B cell (primary cell): ENCODE measurements around the gene EVI5L. TPM values are rescaled to one million over a fixed set of nuclear protein-coding genes. Genes with fewer than 3 reads are reported as not detected.
A peak's percentile ranks its signal among the peaks of the same experiment; 100 is the strongest.

Experiments used
- ATAC-seq: fragments of 200-7000 bp; cut with Tn5 transposase; one replicate; pipeline ENCODE4 v1.10.0; 2021; ENCODE audit warnings: low read depth, mild to moderate bottlenecking, moderate number of reproducible peaks, moderate library complexity
- CTCF ChIA-PET: fragments of 350-600 bp; sonication (Branson Sonifier 250); formaldehyde crosslinking; loops from one replicate; lab custom pipeline; 2021; ENCODE audit warnings: antibody characterized with exemption, inconsistent platforms; lab: Charles Lee
- POLR2A ChIA-PET: fragments of 350-600 bp; sonication (Branson Sonifier 250); formaldehyde crosslinking; loops from one replicate; lab custom pipeline; 2021; ENCODE audit warnings: antibody characterized with exemption; lab: Charles Lee
- DNase-seq: peaks from one replicate; pipeline ENCODE4 v3.0.0; 2013
- H2AFZ ChIP-seq: 2 replicates; pipeline ENCODE4 v1.6.1; 2012; ENCODE audit warnings: mild to moderate bottlenecking, low read depth, low read length; ENCODE audit not compliant: insufficient read depth, poor library complexity, severe bottlenecking
- H3K27ac ChIP-seq, 2 donors: 1 replicate in 1 of 2; 2 replicates in 1 of 2; pipeline ENCODE4 v1.5.1; 2012 to 2013; ENCODE audit warnings: low read length in 2 of 2, mild to moderate bottlenecking in 2 of 2, moderate library complexity in 1 of 2
- H3K27me3 ChIP-seq, 4 experiments: fragments of 200-600 bp in 1 of 4; sonication (generic) in 1 of 4; replicated peaks in 1 of 4; 1 replicate in 2 of 4; 2 replicates in 2 of 4; pipeline versions ENCODE4 v1.6.1 to v1.7.0; 2013 to 2016; ENCODE audit warnings: low read length in 3 of 4, mild to moderate bottlenecking in 2 of 4, mixed read lengths in 1 of 4, moderate library complexity in 1 of 4; ENCODE audit not compliant: insufficient read depth in 4 of 4, control insufficient read depth in 3 of 4; ENCODE audit errors: control extremely low read depth in 1 of 4
- H3K36me3 ChIP-seq, 2 experiments: replicated peaks in 1 of 2; 1 replicate in 1 of 2; 2 replicates in 1 of 2; pipeline versions ENCODE4 v1.6.1 to v1.7.1; 2013; ENCODE audit warnings: low read length in 1 of 2; ENCODE audit not compliant: insufficient read depth in 2 of 2, control insufficient read depth in 1 of 2; ENCODE audit errors: control extremely low read depth in 1 of 2, extremely low read depth in 1 of 2
- H3K4me1 ChIP-seq, 2 donors: fragments of 200-600 bp in 1 of 2; sonication (generic) in 1 of 2; 1 replicate in 1 of 2; 2 replicates in 1 of 2; pipeline versions ENCODE4 v1.5.1 to v1.6.1; 2013 to 2017; ENCODE audit warnings: low read length in 2 of 2; ENCODE audit not compliant: control insufficient read depth in 2 of 2, insufficient read depth in 2 of 2
- H3K4me2 ChIP-seq: replicated peaks from 2 replicates; pipeline ENCODE3; 2012; ENCODE audit warnings: mild to moderate bottlenecking, low read depth, low read length; ENCODE audit not compliant: poor library complexity, severe bottlenecking
- H3K4me3 ChIP-seq, 5 experiments: fragments of 200-600 bp in 1 of 5; sonication (generic) in 1 of 5; 1 replicate in 3 of 5; 2 replicates in 2 of 5; pipeline versions ENCODE4 v1.5.1 to v1.7.0; 2011 to 2016; ENCODE audit warnings: low read length in 4 of 5, mild to moderate bottlenecking in 4 of 5, low read depth in 2 of 5, control low read depth in 1 of 5, moderate library complexity in 1 of 5; ENCODE audit not compliant: insufficient read depth in 1 of 5; ENCODE audit errors: control extremely low read depth in 1 of 5, extremely low read depth in 1 of 5
- H3K79me2 ChIP-seq: fragments of 200-600 bp; sonication (generic); one replicate; pipeline ENCODE4 v1.6.0; 2016; ENCODE audit warnings: low read length; ENCODE audit not compliant: control insufficient read depth, insufficient read depth
- H3K9ac ChIP-seq: fragments of 200-600 bp; sonication (generic); 2 replicates; pipeline ENCODE4 v1.6.1; 2017; ENCODE audit warnings: mild to moderate bottlenecking, low read length, moderate library complexity
- H3K9me3 ChIP-seq, 3 donors: one replicate each; pipeline versions ENCODE4 v1.6.1 to v1.7.1; 2013; ENCODE audit warnings: low read length in 2 of 3; ENCODE audit not compliant: control insufficient read depth in 2 of 3, insufficient read depth in 1 of 3; ENCODE audit errors: control extremely low read depth in 1 of 3
- H4K20me1 ChIP-seq: 2 replicates; pipeline ENCODE4 v1.6.0; 2012; ENCODE audit warnings: mild to moderate bottlenecking, low read length; ENCODE audit not compliant: insufficient read depth, control insufficient read depth, poor library complexity, severe bottlenecking
- H3K27ac Mint-ChIP-seq: one replicate; pipeline ENCODE4 v1.8.0; 2021; ENCODE audit warnings: mixed read lengths
- H3K27me3 Mint-ChIP-seq: one replicate; pipeline ENCODE4 v1.8.0; 2021; ENCODE audit warnings: mixed read lengths
- H3K4me1 Mint-ChIP-seq: one replicate; pipeline ENCODE4 v1.8.0; 2021; ENCODE audit warnings: mixed read lengths
- H3K4me3 Mint-ChIP-seq: one replicate; pipeline ENCODE4 v1.8.0; 2021; ENCODE audit warnings: mixed read lengths
- H3K9me3 Mint-ChIP-seq: one replicate; pipeline ENCODE4 v1.8.0; 2022; ENCODE audit warnings: mixed read lengths; ENCODE audit not compliant: insufficient read depth
- EZH2 ChIP-seq: IDR thresholded peaks from 2 replicates; pipeline ENCODE4 v1.6.1; 2012; ENCODE audit warnings: borderline replicate concordance, low read depth, mild to moderate bottlenecking, moderate library complexity, low read length; ENCODE audit not compliant: insufficient read depth, poor library complexity, severe bottlenecking
- WGBS: methylation state at CpG from one replicate; pipeline ENCODE4 v1.1.5; 2013; ENCODE audit warnings: missing lambda C conversion rate; ENCODE audit not compliant: insufficient coverage; 5-methylcytosine and 5-hydroxymethylcytosine counted together
- intact Hi-C: fragments of 100-400 bp; cut with micrococcal nuclease; formaldehyde crosslinking; loops from one replicate; pipeline ENCODE4 v1.10.0; 2022
- polyA plus RNA-seq: library from polyadenylated mRNA; depleted of rRNA; stranded (reverse); fragments of >200 nt; gene quantifications from 2 replicates; pipeline ENCODE4 v1.2.3, GENCODE V29; 2012
- total RNA-seq, 2 donors: library from RNA; stranded (reverse); fragments of 120-200 nt in 1 of 2; gene quantifications; 1 replicate in 1 of 2; 2 replicates in 1 of 2; pipeline versions ENCODE4 v1.2.3 to v1.2.4, GENCODE V29; 2013 to 2022
- TF ChIP-seq, protein P1 (sequence below): fragments of 200-600 bp; IDR thresholded peaks from one replicate; pipeline ENCODE4 v1.8.0; 2022; ENCODE audit warnings: antibody characterized with exemption, mild to moderate bottlenecking

EVI5L gene
- total and polyA plus RNA-seq, 2 donors (not counting 1 experiment from before 2014, with no cell fraction given): 7.9 to 11.8 TPM

DNA sequence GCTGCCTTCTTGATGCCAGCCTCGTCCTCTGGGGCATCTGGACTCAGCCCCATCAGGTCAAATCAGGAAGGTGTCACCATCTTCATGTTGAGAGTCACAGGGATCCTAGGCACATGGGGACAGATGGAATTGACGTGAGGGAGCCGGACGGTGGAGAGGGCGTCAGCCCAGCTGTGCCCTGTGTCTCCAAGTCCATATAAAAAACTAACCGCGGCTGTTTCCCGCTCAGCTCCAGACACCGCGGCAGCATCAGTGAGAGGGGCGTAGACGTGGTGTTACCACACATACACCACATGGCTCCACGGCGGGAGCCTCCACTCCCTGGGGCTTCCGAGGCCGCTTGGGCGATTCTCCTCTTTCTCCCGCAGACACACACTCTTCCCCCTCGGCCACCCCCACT is 49.8 kb downstream of the EVI5L start:
- Mint-ChIP-seq H3K27ac (no peak overlapping the region), H3K27me3 (peaks cover 7% of the 10 kb centered on the region), H3K9me3 (no peaks in the 10 kb centered on the region), H3K4me3 (no peak overlapping the region), H3K4me1 (no peaks in the 10 kb centered on the region)
- no peak for TF ChIP-seq EZH2
- TF ChIP-seq, protein P1, sequence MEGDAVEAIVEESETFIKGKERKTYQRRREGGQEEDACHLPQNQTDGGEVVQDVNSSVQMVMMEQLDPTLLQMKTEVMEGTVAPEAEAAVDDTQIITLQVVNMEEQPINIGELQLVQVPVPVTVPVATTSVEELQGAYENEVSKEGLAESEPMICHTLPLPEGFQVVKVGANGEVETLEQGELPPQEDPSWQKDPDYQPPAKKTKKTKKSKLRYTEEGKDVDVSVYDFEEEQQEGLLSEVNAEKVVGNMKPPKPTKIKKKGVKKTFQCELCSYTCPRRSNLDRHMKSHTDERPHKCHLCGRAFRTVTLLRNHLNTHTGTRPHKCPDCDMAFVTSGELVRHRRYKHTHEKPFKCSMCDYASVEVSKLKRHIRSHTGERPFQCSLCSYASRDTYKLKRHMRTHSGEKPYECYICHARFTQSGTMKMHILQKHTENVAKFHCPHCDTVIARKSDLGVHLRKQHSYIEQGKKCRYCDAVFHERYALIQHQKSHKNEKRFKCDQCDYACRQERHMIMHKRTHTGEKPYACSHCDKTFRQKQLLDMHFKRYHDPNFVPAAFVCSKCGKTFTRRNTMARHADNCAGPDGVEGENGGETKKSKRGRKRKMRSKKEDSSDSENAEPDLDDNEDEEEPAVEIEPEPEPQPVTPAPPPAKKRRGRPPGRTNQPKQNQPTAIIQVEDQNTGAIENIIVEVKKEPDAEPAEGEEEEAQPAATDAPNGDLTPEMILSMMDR: no peak
- H3K27ac ChIP-seq: no peak overlapping the region
- ChIA-PET CTCF (no interaction called here), POLR2A (no interaction called here)
- 93% methylated on average over 14 of the region's 19 CpGs for WGBS
- H4K20me1 ChIP-seq: no peaks in the 10 kb centered on the region
- no peaks in the 10 kb centered on the region for H3K36me3 ChIP-seq
- H2AFZ ChIP-seq: no peak overlapping the region
- H3K9me3 ChIP-seq: peaks cover 0 to 7% (median 0%) of the 10 kb centered on the region in 3 donors
- peaks cover 1 to 2% of the 10 kb centered on the region in 2 donors for H3K4me1 ChIP-seq
- intact Hi-C loops: no loop called here
- H3K79me2 ChIP-seq: no peaks in the 10 kb centered on the region
- DNase-seq (no peak), ATAC-seq (no peak)
- H3K9ac ChIP-seq: no peak overlapping the region
- no peak overlapping the region for H3K4me2 ChIP-seq
- H3K27me3 ChIP-seq: peaks cover 0 to 3% (median under 1%) of the 10 kb centered on the region in 4 experiments
- H3K4me3 ChIP-seq: no peak overlapping the region

DNA sequence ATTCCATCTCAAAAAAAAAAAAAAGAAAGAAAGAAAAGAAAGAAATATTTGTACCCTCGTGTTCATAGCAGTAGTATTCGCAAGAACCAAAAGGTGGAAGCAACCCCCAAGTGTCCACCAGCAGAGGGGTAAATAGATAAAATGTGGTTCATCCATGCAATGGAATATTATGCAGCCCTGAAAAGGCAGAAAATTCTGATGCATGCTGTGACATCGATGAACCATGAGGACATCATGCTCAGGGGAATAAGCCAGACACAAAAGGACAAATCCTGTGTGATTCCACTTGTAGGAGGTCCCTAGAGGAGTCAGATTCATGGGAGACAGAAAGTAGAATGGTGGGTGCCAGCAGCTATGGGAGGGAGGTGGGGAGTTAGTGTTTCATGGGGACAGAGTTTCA is 51.9 kb downstream of the EVI5L start:
- Mint-ChIP-seq H3K27ac (peak overlapping the region; percentile 11), H3K27me3 (no peaks in the 10 kb centered on the region), H3K4me3 (no peak overlapping the region), H3K4me1 (no peaks in the 10 kb centered on the region), H3K9me3 (no peaks in the 10 kb centered on the region)
- no peak for TF ChIP-seq EZH2
- TF ChIP-seq, protein P1: no peak
- H3K4me2 ChIP-seq: no peak overlapping the region
- H2AFZ ChIP-seq: no peak overlapping the region
- ChIA-PET CTCF (interaction anchor here (2.4 kb wide), 1 partner anchor 12 kb away, joined by 10 read pairs; no protein-coding TSS in a partner anchor), POLR2A (no interaction called here)
- no peaks in the 10 kb centered on the region for H3K4me1 ChIP-seq
- no peak overlapping the region for H3K4me3 ChIP-seq
- H3K27me3 ChIP-seq: peaks cover 0 to 3% (median 0%) of the 10 kb centered on the region in 4 experiments
- H4K20me1 ChIP-seq: no peaks in the 10 kb centered on the region
- ATAC-seq (no peak), DNase-seq (no peak)
- H3K9me3 ChIP-seq: peaks cover 0 to 5% (median 0%) of the 10 kb centered on the region in 3 donors
- H3K9ac ChIP-seq: no peak overlapping the region
- no peaks in the 10 kb centered on the region for H3K36me3 ChIP-seq
- 100% methylated on average over 3 of the region's 3 CpGs for WGBS
- intact Hi-C loops: no loop called here
- H3K27ac ChIP-seq: no peak overlapping the region
- no peaks in the 10 kb centered on the region for H3K79me2 ChIP-seq
